Osteocyte (in vitro differentiated cells): ENCODE measurements around the gene POU6F2. TPM values are rescaled to one million over a fixed set of nuclear protein-coding genes. Genes with fewer than 3 reads are reported as not detected.
A peak's percentile ranks its signal among the peaks of the same experiment; 100 is the strongest.
"Not testable (repeated sequence)": the region's sequence is repeated elsewhere in the genome, so short reads cannot be mapped to it uniquely, and the experiment has no call there.

Experiments used
- DNase-seq: peaks from one replicate; pipeline ENCODE4 v3.0.0; 2021; ENCODE audit warnings: mixed read lengths; ENCODE audit not compliant: unreplicated experiment; ENCODE audit errors: extremely low spot score
- H3K27ac Mint-ChIP-seq: one replicate; pipeline ENCODE4 v1.8.0; 2021; ENCODE audit warnings: mild to moderate bottlenecking, mixed read lengths; ENCODE audit not compliant: unreplicated experiment
- H3K27me3 Mint-ChIP-seq: one replicate; pipeline ENCODE4 v1.8.0; 2021; ENCODE audit warnings: mixed read lengths; ENCODE audit not compliant: unreplicated experiment
- H3K36me3 Mint-ChIP-seq: one replicate; pipeline ENCODE4 v1.8.0; 2021; ENCODE audit warnings: mixed read lengths; ENCODE audit not compliant: unreplicated experiment
- H3K4me1 Mint-ChIP-seq: one replicate; pipeline ENCODE4 v1.8.0; 2021; ENCODE audit warnings: mixed read lengths; ENCODE audit not compliant: unreplicated experiment
- H3K4me3 Mint-ChIP-seq: one replicate; pipeline ENCODE4 v1.8.0; 2021; ENCODE audit warnings: mild to moderate bottlenecking, moderate library complexity, mixed read lengths; ENCODE audit not compliant: unreplicated experiment
- H3K9me3 Mint-ChIP-seq: one replicate; pipeline ENCODE4 v1.8.0; 2021; ENCODE audit warnings: mixed read lengths; ENCODE audit not compliant: unreplicated experiment
- total RNA-seq: library from RNA; stranded (reverse); gene quantifications from 2 replicates; pipeline ENCODE4 v1.2.1, GENCODE V29; 2021
- TF ChIP-seq, protein P1 (sequence below): fragments of 200-600 bp; sonication (generic); IDR thresholded peaks from 2 replicates; pipeline ENCODE4 v1.5.0; 2021; ENCODE audit warnings: antibody characterized with exemption, mild to moderate bottlenecking, moderate library complexity

Gene POU6F2
- total RNA-seq, 1 donor from 2014 or later = 0.78 TPM

DNA sequence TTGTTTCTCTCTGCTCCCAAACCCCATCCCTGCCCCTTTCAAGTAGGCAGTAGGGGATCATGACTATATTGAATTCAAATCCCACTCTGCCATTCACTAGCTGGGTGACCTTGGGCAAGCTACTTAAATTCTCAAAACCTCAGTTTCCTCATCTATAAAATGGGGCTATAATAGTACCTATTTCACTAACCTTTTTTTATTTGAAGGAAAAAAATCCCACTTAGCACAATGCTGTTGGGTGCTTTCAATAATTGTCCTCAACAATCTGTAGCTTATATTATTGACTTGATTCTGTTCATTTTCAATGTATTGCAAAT lies 398.1 kb downstream of the POU6F2 start:
- DNase-seq = no peak
- H3K4me3 Mint-ChIP-seq = no peak overlapping the region
- peaks cover 16% of the 10 kb centered on the region for H3K4me1 Mint-ChIP-seq
- H3K27me3 Mint-ChIP-seq = peaks cover 7% of the 10 kb centered on the region
- H3K36me3 Mint-ChIP-seq = no peaks in the 10 kb centered on the region
- H3K9me3 Mint-ChIP-seq = no peaks in the 10 kb centered on the region
- H3K27ac Mint-ChIP-seq = no peak overlapping the region
- TF ChIP-seq, protein P1, sequence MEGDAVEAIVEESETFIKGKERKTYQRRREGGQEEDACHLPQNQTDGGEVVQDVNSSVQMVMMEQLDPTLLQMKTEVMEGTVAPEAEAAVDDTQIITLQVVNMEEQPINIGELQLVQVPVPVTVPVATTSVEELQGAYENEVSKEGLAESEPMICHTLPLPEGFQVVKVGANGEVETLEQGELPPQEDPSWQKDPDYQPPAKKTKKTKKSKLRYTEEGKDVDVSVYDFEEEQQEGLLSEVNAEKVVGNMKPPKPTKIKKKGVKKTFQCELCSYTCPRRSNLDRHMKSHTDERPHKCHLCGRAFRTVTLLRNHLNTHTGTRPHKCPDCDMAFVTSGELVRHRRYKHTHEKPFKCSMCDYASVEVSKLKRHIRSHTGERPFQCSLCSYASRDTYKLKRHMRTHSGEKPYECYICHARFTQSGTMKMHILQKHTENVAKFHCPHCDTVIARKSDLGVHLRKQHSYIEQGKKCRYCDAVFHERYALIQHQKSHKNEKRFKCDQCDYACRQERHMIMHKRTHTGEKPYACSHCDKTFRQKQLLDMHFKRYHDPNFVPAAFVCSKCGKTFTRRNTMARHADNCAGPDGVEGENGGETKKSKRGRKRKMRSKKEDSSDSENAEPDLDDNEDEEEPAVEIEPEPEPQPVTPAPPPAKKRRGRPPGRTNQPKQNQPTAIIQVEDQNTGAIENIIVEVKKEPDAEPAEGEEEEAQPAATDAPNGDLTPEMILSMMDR = no peak

DNA sequence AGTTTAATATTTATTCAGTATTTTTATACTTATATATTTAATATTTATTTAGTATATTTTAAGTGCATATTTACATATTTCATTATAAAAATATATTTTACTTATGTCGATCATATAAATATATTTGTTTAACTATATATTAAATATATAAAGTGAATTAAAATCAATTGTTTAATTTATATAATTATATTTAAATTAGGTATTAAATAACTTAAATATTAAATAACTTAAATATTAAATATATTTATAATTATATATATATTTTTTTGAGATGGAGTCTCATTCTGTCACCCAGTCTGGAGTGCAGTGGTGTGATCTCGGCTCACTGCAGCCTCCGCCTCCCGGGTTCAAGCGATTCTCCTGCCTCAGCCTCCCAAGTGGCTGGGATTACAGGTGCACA lies 399.2 kb downstream of the POU6F2 start:
- H3K27me3 Mint-ChIP-seq = not testable (repeated sequence)

DNA sequence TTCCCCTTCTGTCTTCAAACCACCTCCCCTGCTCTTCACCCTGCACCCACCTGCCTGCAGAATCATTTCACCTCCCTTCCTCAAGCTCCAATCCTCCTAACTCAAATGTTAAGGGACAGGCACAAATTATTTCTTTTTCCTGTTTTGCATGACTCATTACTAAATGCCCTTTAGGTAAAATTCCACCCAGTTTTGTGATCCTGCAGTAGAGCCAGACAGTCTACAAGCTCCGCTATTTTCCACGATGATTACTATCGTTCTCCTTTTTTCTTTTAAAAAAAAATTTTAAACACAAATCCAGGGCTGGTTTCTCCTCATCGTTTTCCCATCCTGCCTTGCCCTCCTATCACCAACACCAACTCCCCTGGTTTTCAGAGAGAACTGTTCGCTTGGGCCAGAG lies 401.7 kb downstream of the POU6F2 start:
- Mint-ChIP-seq H3K4me3 (no peak overlapping the region), H3K4me1 (peaks cover 17% of the 10 kb centered on the region), H3K36me3 (no peaks in the 10 kb centered on the region), H3K27ac (peak overlapping the region; percentile 16), H3K27me3 (peaks cover 7% of the 10 kb centered on the region), H3K9me3 (peaks cover under 1% of the 10 kb centered on the region)
- DNase-seq = no peak
- TF ChIP-seq, protein P1 = no peak

More for the DNA sequence above, 399.2 kb downstream of the POU6F2 start:
- DNase-seq, H3K9me3 Mint-ChIP-seq, H3K4me3 Mint-ChIP-seq, H3K27ac Mint-ChIP-seq, H3K36me3 Mint-ChIP-seq: not testable (repeated sequence)
- H3K4me1 Mint-ChIP-seq = peaks cover 17% of the 10 kb centered on the region

DNA sequence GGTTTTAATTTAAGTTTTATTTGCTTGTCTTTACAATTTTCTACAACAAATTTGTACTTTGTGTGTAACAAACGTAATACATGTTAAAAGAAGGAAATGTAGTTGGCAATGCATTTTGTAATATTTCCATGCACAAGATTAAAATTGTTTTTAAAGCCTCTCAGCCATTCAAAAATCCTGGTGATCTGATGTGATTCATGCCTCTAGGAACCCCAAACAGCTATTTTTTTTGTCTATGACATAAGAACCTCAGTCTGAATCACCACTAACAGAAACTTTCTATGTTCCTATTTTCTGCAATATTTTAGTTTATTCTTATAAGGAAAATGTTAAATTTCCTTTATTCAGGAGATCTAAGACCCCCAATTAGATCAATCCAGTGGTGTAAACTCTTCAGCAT lies 405.4 kb downstream of the POU6F2 start:
- Mint-ChIP-seq H3K4me3 (no peak overlapping the region), H3K36me3 (no peaks in the 10 kb centered on the region), H3K9me3 (peaks cover 5% of the 10 kb centered on the region), H3K4me1 (peaks cover 10% of the 10 kb centered on the region), H3K27me3 (peaks cover 5% of the 10 kb centered on the region), H3K27ac (no peak overlapping the region)
- no peak for DNase-seq
- TF ChIP-seq, protein P1 = no peak

DNA sequence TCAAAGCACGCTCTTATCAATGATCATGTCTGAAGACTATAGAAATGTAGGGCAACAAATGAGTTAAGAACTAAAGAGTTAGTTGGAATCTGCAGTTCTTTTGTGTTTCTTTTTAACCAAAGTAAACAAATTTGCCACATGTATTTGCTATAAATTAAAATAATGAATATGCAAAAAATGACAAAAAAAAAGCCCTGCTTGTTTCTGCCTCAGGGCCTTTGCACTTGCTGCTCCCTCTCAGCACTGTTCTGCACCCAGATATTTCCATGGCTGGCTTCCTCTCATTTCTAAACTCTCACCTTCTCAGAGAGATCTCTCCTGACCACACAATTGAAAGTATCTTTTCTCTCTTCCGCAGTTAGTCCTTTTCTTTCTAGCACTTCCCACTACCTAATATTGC lies 406.7 kb downstream of the POU6F2 start:
- H3K4me1 Mint-ChIP-seq = peaks cover 7% of the 10 kb centered on the region

More for the DNA sequence above, 406.7 kb downstream of the POU6F2 start:
- TF ChIP-seq, protein P1 = no peak
- Mint-ChIP-seq H3K36me3 (no peaks in the 10 kb centered on the region), H3K4me3 (no peak overlapping the region), H3K9me3 (peaks cover 5% of the 10 kb centered on the region), H3K27ac (no peak overlapping the region), H3K27me3 (peaks cover 11% of the 10 kb centered on the region)
- DNase-seq = no peak
